ENCODE results near the gene GATAD2A.
A peak's percentile ranks its signal among the peaks of the same experiment; 100 is the strongest.
"Not testable (repeated sequence)": the region's sequence is repeated elsewhere in the genome, so short reads cannot be mapped to it uniquely, and the experiment has no call there.

Gene GATAD2A

GRCh38 chr19:19447536-19448237 is 42.2 kb downstream of the GATAD2A start:
- DNase-seq (ENCODE audit: low read depth): no peak

- DNase-seq (ENCODE audit: low read depth): no peak
Observed at GRCh38 chr19:19448238-19448544, 42.7 kb downstream of the GATAD2A start.

GRCh38 chr19:19451429-19452242 is 46.2 kb downstream of the GATAD2A start:
- DNase-seq (ENCODE audit: low read depth): no peak

- no peak for DNase-seq (ENCODE audit: low read depth)
Observed at GRCh38 chr19:19452243-19453124, 47.0 kb downstream of the GATAD2A start.

- DNase-seq (ENCODE audit: low read depth): no peak
Observed at GRCh38 chr19:19453125-19453454, 47.6 kb downstream of the GATAD2A start.

GRCh38 chr19:19455166-19455919 is 49.9 kb downstream of the GATAD2A start:
- DNase-seq (ENCODE audit: low read depth): not testable (repeated sequence)

GRCh38 chr19:19457671-19458070 is 52.2 kb downstream of the GATAD2A start:
- DNase-seq (ENCODE audit: low read depth): no peak

GRCh38 chr19:19458110-19458816 is 52.8 kb downstream of the GATAD2A start:
- no peak for DNase-seq (ENCODE audit: low read depth)

- no peak for DNase-seq (ENCODE audit: low read depth)
Observed at GRCh38 chr19:19459073-19459472, 53.6 kb downstream of the GATAD2A start.

- peak; percentile 45 for DNase-seq (ENCODE audit: low read depth)
Observed at GRCh38 chr19:19459707-19460251, 54.3 kb downstream of the GATAD2A start.

GRCh38 chr19:19460258-19460731 is 54.8 kb downstream of the GATAD2A start:
- no peak for DNase-seq (ENCODE audit: low read depth)

- peak; percentile 57 for DNase-seq (ENCODE audit: low read depth)
Observed at GRCh38 chr19:19460761-19461265, 55.3 kb downstream of the GATAD2A start.

- DNase-seq (ENCODE audit: low read depth): no peak
Observed at GRCh38 chr19:19461306-19461670, 55.8 kb downstream of the GATAD2A start.

GRCh38 chr19:19461671-19462622 is 56.5 kb downstream of the GATAD2A start:
- DNase-seq (ENCODE audit: low read depth): no peak

GRCh38 chr19:19463348-19464117 is 58.1 kb downstream of the GATAD2A start:
- no peak for DNase-seq (ENCODE audit: low read depth)

GRCh38 chr19:19464339-19465098 is 59.0 kb downstream of the GATAD2A start:
- DNase-seq (ENCODE audit: low read depth): no peak

GRCh38 chr19:19465436-19466070 is 60.1 kb downstream of the GATAD2A start:
- DNase-seq (ENCODE audit: low read depth): no peak

GRCh38 chr19:19466201-19466600 is 60.7 kb downstream of the GATAD2A start:
- DNase-seq (ENCODE audit: low read depth): no peak

Measured in stimulated activated CD8-positive, alpha-beta memory T cell treated with anti-CD3 and anti-CD28 coated beads, Interleukin-12 subunit alpha, Interleukin-12 subunit beta, amount 100 ng/mL, for 4 hours (primary cell).